GM23338 (cell line): ENCODE data around the gene COMMD10. TPM values are rescaled to one million over a fixed set of nuclear protein-coding genes. Genes with fewer than 3 reads are reported as not detected.

ENCODE experiments used
- ATAC-seq: fragments of 200-7000 bp; cut with Tn5 transposase; 3 replicates; pipeline ENCODE4 v1.9.1; 2020
- DNase-seq: peaks from one replicate; pipeline ENCODE4 v3.0.0-alpha.2; 2015; ENCODE audit warnings: low spot score
- H2AFZ ChIP-seq: fragments of 200-600 bp; sonication (generic); 2 replicates; pipeline ENCODE4 v1.8.0; 2016; ENCODE audit warnings: antibody characterized with exemption, mild to moderate bottlenecking, moderate library complexity
- H3F3A ChIP-seq: fragments of 200-600 bp; sonication (generic); replicated peaks from 2 replicates; pipeline ENCODE4 v1.8.0; 2017; ENCODE audit warnings: antibody characterized with exemption, mixed run types, low read depth
- H3K27ac ChIP-seq: fragments of 200-600 bp; sonication (generic); 2 replicates; pipeline ENCODE4 v1.6.1; 2016; ENCODE audit warnings: low read depth
- H3K27me3 ChIP-seq: fragments of 200-600 bp; sonication (generic); 2 replicates; pipeline ENCODE4 v1.8.0; 2016; ENCODE audit warnings: mild to moderate bottlenecking, mixed run types, moderate library complexity; ENCODE audit not compliant: insufficient read depth
- H3K36me3 ChIP-seq: fragments of 200-600 bp; sonication (generic); 2 replicates; pipeline ENCODE4 v1.8.0; 2016; ENCODE audit warnings: mild to moderate bottlenecking; ENCODE audit not compliant: insufficient read depth
- H3K4me1 ChIP-seq: fragments of 200-600 bp; sonication (generic); 2 replicates; pipeline ENCODE4 v1.8.0; 2016; ENCODE audit warnings: mild to moderate bottlenecking, moderate library complexity; ENCODE audit not compliant: insufficient read depth
- H3K4me2 ChIP-seq: fragments of 200-600 bp; sonication (generic); 2 replicates; pipeline ENCODE4 v1.7.1; 2017; ENCODE audit warnings: mixed run types
- H3K4me3 ChIP-seq: fragments of 200-600 bp; sonication (generic); 2 replicates; pipeline ENCODE4 v1.6.1; 2016; ENCODE audit warnings: mixed run types
- H3K79me2 ChIP-seq: fragments of 200-600 bp; sonication (generic); replicated peaks from 2 replicates; pipeline ENCODE4 v1.8.0; 2017; ENCODE audit warnings: mild to moderate bottlenecking; ENCODE audit not compliant: insufficient read depth
- H3K9me2 ChIP-seq: fragments of 200-600 bp; sonication (generic); 2 replicates; pipeline ENCODE4 v1.8.0; 2017; ENCODE audit not compliant: insufficient read depth
- H4K20me1 ChIP-seq: fragments of 200-600 bp; sonication (generic); replicated peaks from 2 replicates; pipeline ENCODE4 v1.8.0; 2017; ENCODE audit warnings: mild to moderate bottlenecking; ENCODE audit not compliant: insufficient read depth
- H3K27ac Mint-ChIP-seq: 2 replicates; pipeline ENCODE4 v1.8.0; 2020; ENCODE audit warnings: inconsistent platforms, mild to moderate bottlenecking, moderate library complexity, mixed read lengths
- H3K27me3 Mint-ChIP-seq: 3 replicates; pipeline ENCODE4 v1.8.0; 2022; ENCODE audit warnings: low read depth, mild to moderate bottlenecking, moderate library complexity, mixed read lengths, inconsistent platforms; ENCODE audit not compliant: insufficient read depth, poor library complexity
- H3K36me3 Mint-ChIP-seq: 3 replicates; pipeline ENCODE4 v1.8.0; 2021; ENCODE audit warnings: low read depth, mild to moderate bottlenecking, inconsistent platforms, moderate library complexity, mixed read lengths
- H3K4me1 Mint-ChIP-seq: 3 replicates; pipeline ENCODE4 v1.8.0; 2020; ENCODE audit warnings: mild to moderate bottlenecking, inconsistent platforms, mixed read lengths
- H3K4me3 Mint-ChIP-seq: 3 replicates; pipeline ENCODE4 v1.8.0; 2021; ENCODE audit warnings: moderate library complexity, mild to moderate bottlenecking, inconsistent platforms, mixed read lengths
- H3K9me3 Mint-ChIP-seq: 3 replicates; pipeline ENCODE4 v1.8.0; 2020; ENCODE audit warnings: moderate library complexity, mild to moderate bottlenecking, inconsistent platforms, mixed read lengths
- CTCF ChIP-seq, 2 experiments: fragments of 200-600 bp in 1 of 2; sonication (generic) in 1 of 2; conservative IDR thresholded peaks; 2 replicates each; pipeline versions ENCODE4 v1.5.1 to v1.6.1; 2016 to 2017; ENCODE audit warnings: antibody characterized with exemption in 2 of 2, low read depth in 2 of 2, mild to moderate bottlenecking in 2 of 2, moderate library complexity in 1 of 2
- NANOG ChIP-seq: IDR thresholded peaks from 2 replicates; pipeline ENCODE4 v1.6.1; 2016; ENCODE audit warnings: antibody characterized with exemption, borderline replicate concordance
- ZNF462 ChIP-seq: fragments of 250-450 bp; sonication (Bioruptor Pico); IDR thresholded peaks from 2 replicates; pipeline ENCODE4 v1.5.0; 2020; ENCODE audit warnings: mild to moderate bottlenecking, moderate library complexity
- polyA plus RNA-seq: library from polyadenylated mRNA; unstranded; fragments of >200 nt; fragmentation: Nextera tagmentation; extraction: Ambion mirVana; gene quantifications from 2 replicates; pipeline ENCODE4 v1.2.1, GENCODE V29; 2016
- total RNA-seq: library from RNA; depleted of rRNA; stranded (reverse); fragments of >200 nt; shearing (Covaris generic); gene quantifications from 2 replicates; pipeline ENCODE4 v1.2.3, GENCODE V29; 2014

Gene COMMD10
- total and polyA plus RNA-seq, 2 experiments from 2014 or later = 58.5 to 84.0 TPM

- TF ChIP-seq ZNF462 (no peak), NANOG (no peak), CTCF (conservative IDR thresholded peaks at IDR 0.05; ENCODE audit: low read depth in 2 of 2) (peak; percentile 26 to 33; a peak in 2 of 4 replicates)
- no peak for ATAC-seq
Observed at GRCh38 chr5:116062352-116062751, 22.5 kb upstream of the COMMD10 start.

GRCh38 chr5:116063950-116064349 is 20.9 kb upstream of the COMMD10 start:
- no peaks in the 10 kb centered on the region for H3K36me3 Mint-ChIP-seq
- H3K4me3 ChIP-seq = no peak overlapping the region
- H3K4me3 Mint-ChIP-seq = no peak overlapping the region
- H3K4me1 Mint-ChIP-seq = no peaks in the 10 kb centered on the region
- H3K36me3 ChIP-seq = no peaks in the 10 kb centered on the region
- H4K20me1 ChIP-seq = no peaks in the 10 kb centered on the region
- ATAC-seq = no peak
- H3K9me3 Mint-ChIP-seq = no peaks in the 10 kb centered on the region
- no peaks in the 10 kb centered on the region for H3F3A ChIP-seq
- no peak overlapping the region for H3K27ac ChIP-seq
- no peak overlapping the region for H3K4me2 ChIP-seq
- H3K27me3 ChIP-seq = no peaks in the 10 kb centered on the region
- no peaks in the 10 kb centered on the region for H3K9me2 ChIP-seq
- no peak overlapping the region for H2AFZ ChIP-seq
- H3K4me1 ChIP-seq = no peaks in the 10 kb centered on the region
- no peak for DNase-seq
- H3K27ac Mint-ChIP-seq = no peak overlapping the region
- H3K79me2 ChIP-seq = no peaks in the 10 kb centered on the region
- H3K27me3 Mint-ChIP-seq = peaks cover 2% of the 10 kb centered on the region
- no peak for TF ChIP-seq ZNF462

More at GRCh38 chr5:116062352-116062751, 22.5 kb upstream of the COMMD10 start:
- H3K27me3 Mint-ChIP-seq = peaks cover 2% of the 10 kb centered on the region
- no peaks in the 10 kb centered on the region for H3K36me3 Mint-ChIP-seq
- no peak overlapping the region for H3K27ac Mint-ChIP-seq
- no peaks in the 10 kb centered on the region for H3K36me3 ChIP-seq
- no peak overlapping the region for H2AFZ ChIP-seq
- H3K4me1 ChIP-seq = no peaks in the 10 kb centered on the region
- H3K27me3 ChIP-seq = no peaks in the 10 kb centered on the region
- H3F3A ChIP-seq = no peaks in the 10 kb centered on the region
- no peak overlapping the region for H3K4me3 Mint-ChIP-seq
- H3K4me3 ChIP-seq = no peak overlapping the region
- DNase-seq = no peak
- H3K79me2 ChIP-seq = no peaks in the 10 kb centered on the region
- H4K20me1 ChIP-seq = no peaks in the 10 kb centered on the region
- no peaks in the 10 kb centered on the region for H3K9me3 Mint-ChIP-seq
- no peaks in the 10 kb centered on the region for H3K9me2 ChIP-seq
- no peaks in the 10 kb centered on the region for H3K4me1 Mint-ChIP-seq
- no peak overlapping the region for H3K27ac ChIP-seq
- H3K4me2 ChIP-seq = no peak overlapping the region
